ENCODE data around the gene IZUMO4.

Gene IZUMO4

DNA sequence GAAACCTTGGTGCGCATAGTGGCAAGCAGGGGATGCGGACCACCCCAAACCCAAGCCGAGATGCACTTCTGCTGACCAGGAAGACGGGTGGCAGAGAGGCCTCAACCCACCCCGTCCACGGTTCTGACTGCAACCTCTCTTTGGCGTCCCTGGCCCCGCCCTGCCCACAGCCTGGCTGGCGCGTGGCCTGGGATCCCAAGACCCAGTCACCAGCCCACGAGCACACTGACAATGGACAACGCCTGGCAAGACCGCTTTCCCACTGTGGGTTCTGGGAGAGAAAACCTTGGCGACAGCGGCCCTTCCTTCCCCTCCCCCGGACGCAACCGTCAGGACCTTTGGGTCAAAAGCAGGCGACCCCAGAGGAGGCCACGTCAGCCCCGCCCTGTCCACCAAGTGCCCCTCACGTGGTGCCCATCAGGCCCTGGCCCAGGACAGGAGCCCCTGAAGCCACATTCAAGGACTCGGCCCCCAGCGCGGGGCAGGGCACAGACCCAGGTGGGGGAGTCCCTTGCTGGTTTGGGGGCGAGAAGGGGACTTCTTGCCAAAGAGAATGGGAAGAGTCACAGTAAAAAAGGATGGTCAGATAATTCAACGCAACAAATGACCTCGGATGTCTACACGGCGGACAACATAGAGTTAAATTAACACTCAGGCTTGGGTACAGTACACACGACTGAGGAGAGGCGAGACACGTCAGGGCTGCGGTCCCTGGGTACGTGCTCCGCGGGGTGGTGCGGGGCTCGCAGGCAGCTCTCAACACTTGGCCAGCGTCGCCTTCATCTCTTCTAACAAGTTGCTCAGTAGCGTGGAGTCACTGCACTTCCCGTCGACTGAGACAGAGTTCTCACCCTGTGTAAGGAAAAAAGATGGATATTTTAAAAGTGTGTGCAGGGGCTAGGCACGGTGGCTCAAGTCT lies 5.0 kb downstream of the IZUMO4 start:
- TF ChIP-seq POLR2AphosphoS5 (IDR thresholded peaks at IDR 0.05; ENCODE audit: low read depth, low read length) (no peak), FOXP2 (optimal IDR thresholded peaks at IDR 0.05; ENCODE audit: borderline replicate concordance, extremely low read depth, extremely low read length, insufficient read depth) (no peak), SIN3A (IDR thresholded peaks at IDR 0.05; ENCODE audit: borderline replicate concordance, insufficient read depth, low read length) (no peak), TAF1 (IDR thresholded peaks at IDR 0.05; ENCODE audit: borderline replicate concordance, insufficient read depth, low read length) (no peak)

DNA sequence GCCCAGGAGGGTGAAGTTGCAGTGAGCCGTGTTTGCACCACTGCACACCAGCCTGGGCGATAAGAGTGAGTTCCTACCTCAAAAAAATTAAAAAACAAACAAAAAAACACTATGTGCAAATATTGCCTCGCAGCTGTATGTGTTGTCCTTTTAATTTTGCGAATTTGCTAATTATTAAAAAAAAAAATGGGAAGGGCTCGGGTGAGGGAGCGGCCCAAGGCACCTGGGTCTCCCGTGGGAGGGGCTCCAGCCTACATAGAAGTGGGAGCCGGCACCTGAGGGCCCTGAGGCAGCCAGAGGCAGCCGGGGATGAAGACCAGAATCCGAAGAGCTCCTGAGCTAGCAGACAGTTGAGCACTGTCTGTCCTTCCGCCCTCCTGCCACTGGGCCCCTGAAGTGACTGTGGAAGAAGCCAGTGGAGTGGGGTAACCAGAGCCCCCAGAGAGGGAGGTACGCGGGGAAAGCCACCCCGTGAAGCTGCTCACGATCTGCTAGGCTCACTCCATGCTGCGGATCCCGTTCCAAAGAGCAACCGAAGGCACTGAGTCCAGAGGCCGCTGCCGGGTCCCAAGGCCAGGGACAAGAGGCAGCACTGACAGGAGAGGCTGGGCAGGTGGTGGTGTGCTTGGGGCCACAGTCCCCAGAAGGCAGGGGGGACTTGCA lies 6.5 kb downstream of the IZUMO4 start:
- TF ChIP-seq TAF1 (IDR thresholded peaks at IDR 0.05; ENCODE audit: borderline replicate concordance, insufficient read depth, low read length) (no peak), POLR2AphosphoS5 (IDR thresholded peaks at IDR 0.05; ENCODE audit: low read depth, low read length) (no peak), SIN3A (IDR thresholded peaks at IDR 0.05; ENCODE audit: borderline replicate concordance, insufficient read depth, low read length) (no peak), FOXP2 (optimal IDR thresholded peaks at IDR 0.05; ENCODE audit: borderline replicate concordance, extremely low read depth, extremely low read length, insufficient read depth) (no peak)
- TF ChIP-seq, protein P1, sequence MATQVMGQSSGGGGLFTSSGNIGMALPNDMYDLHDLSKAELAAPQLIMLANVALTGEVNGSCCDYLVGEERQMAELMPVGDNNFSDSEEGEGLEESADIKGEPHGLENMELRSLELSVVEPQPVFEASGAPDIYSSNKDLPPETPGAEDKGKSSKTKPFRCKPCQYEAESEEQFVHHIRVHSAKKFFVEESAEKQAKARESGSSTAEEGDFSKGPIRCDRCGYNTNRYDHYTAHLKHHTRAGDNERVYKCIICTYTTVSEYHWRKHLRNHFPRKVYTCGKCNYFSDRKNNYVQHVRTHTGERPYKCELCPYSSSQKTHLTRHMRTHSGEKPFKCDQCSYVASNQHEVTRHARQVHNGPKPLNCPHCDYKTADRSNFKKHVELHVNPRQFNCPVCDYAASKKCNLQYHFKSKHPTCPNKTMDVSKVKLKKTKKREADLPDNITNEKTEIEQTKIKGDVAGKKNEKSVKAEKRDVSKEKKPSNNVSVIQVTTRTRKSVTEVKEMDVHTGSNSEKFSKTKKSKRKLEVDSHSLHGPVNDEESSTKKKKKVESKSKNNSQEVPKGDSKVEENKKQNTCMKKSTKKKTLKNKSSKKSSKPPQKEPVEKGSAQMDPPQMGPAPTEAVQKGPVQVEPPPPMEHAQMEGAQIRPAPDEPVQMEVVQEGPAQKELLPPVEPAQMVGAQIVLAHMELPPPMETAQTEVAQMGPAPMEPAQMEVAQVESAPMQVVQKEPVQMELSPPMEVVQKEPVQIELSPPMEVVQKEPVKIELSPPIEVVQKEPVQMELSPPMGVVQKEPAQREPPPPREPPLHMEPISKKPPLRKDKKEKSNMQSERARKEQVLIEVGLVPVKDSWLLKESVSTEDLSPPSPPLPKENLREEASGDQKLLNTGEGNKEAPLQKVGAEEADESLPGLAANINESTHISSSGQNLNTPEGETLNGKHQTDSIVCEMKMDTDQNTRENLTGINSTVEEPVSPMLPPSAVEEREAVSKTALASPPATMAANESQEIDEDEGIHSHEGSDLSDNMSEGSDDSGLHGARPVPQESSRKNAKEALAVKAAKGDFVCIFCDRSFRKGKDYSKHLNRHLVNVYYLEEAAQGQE (IDR thresholded peaks at IDR 0.05; ENCODE audit: insufficient read depth in 1 of 2, low read depth in 2 of 2, low read length in 2 of 2) = no peak

DNA sequence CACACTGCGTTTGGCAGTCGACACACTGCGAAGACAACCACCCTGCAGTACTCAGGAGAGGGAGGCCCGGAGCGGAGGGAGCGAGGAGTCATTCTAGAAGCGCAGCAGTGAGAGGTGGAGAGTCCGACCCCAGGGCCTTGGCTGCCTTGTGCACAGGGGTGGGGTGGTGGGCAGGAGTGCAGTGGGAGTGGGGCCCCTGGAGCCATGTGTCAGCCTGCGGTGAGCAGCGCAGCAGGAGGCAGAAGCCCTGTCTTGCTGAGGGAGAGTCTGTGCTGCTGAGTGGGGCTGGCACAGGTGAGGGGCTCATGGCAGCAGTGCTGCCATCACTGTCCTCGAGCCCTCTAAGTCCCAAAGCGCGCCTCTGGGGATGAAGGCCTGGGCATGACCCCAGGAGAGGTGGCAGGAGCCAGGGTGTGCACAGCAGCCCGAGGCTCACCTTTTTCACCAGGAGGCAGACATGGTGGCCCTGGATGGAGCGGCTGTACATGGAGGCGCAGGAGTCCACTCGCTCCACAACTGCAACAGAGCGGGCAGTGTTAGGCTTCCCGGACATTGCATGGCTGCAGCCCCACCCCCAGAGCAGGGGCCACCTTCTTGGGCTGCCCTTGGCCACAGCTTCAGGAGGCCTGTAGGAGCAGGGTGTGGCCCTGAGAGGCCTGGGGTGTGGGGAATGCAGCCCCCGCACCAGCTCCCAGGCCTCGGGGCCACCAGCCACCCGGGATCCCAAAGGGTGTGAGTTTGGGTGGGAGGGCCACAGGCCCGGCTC lies 11.7 kb downstream of the IZUMO4 start:
- TF ChIP-seq POLR2AphosphoS5 (IDR thresholded peaks at IDR 0.05; ENCODE audit: low read depth, low read length) (no peak), FOXP2 (optimal IDR thresholded peaks at IDR 0.05; ENCODE audit: borderline replicate concordance, extremely low read depth, extremely low read length, insufficient read depth) (no peak), TAF1 (IDR thresholded peaks at IDR 0.05; ENCODE audit: borderline replicate concordance, insufficient read depth, low read length) (no peak), SIN3A (IDR thresholded peaks at IDR 0.05; ENCODE audit: borderline replicate concordance, insufficient read depth, low read length) (no peak)
- TF ChIP-seq, protein P1 (IDR thresholded peaks at IDR 0.05; ENCODE audit: insufficient read depth in 1 of 2, low read depth in 2 of 2, low read length in 2 of 2) = no peak

DNA sequence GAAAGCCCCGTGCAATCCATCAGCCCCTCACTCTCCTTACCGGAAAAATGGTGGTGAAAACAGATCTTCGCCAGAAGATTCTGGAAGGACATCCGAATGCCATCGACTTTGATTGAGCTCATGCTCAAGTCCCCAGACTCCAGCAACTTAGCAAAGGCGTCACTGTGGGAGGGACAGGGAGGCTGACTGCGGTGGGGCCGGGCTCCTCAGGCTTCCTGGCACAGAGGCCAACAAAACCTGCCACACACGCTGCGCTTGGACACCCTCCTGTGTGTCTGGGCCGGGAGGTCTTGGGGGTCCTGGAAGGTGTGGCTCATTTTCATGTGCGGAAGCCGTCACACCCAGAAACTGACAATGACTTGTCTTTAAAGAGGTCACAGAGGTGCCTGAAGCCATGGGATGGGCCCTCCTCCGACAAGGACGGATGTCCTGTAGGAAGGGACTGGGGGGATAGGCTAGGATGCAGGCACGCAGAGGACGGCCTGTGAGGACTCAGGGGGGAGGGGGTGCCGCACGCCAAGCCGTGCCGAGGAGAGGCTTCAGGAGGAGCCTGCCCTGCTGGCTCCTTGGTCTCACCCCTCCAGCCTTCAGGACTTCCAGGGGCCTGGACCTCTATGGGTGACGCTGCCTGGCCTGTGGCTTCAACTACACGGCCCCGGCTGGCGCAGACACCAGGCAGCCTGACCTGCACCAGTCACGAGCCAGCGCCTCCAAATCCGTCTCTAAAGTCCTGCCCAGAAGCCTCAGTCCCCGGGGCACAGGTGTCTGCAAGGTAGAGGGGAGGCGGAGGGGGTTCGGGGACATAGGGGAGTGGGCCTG lies 12.5 kb downstream of the IZUMO4 start:
- TF ChIP-seq FOXP2 (optimal IDR thresholded peaks at IDR 0.05; ENCODE audit: borderline replicate concordance, extremely low read depth, extremely low read length, insufficient read depth) (no peak), SIN3A (IDR thresholded peaks at IDR 0.05; ENCODE audit: borderline replicate concordance, insufficient read depth, low read length) (no peak), TAF1 (IDR thresholded peaks at IDR 0.05; ENCODE audit: borderline replicate concordance, insufficient read depth, low read length) (no peak), POLR2AphosphoS5 (IDR thresholded peaks at IDR 0.05; ENCODE audit: low read depth, low read length) (no peak)
- TF ChIP-seq, protein P1 (IDR thresholded peaks at IDR 0.05; ENCODE audit: insufficient read depth in 1 of 2, low read depth in 2 of 2, low read length in 2 of 2) = no peak
